GM23248 (cell line): ENCODE data around the gene NCOA1.
"Not testable (repeated sequence)": the region's sequence is repeated elsewhere in the genome, so short reads cannot be mapped to it uniquely, and the experiment has no call there.

ENCODE experiments used
- EZH2 ChIP-seq: fragments of 200-600 bp; sonication (generic); IDR thresholded peaks from 2 replicates; pipeline ENCODE4 v1.6.1; 2018; ENCODE audit warnings: antibody characterized with exemption, mild to moderate bottlenecking; ENCODE audit not compliant: insufficient read depth, poor library complexity, severe bottlenecking
- EZH2phosphoT487 ChIP-seq: fragments of 200-600 bp; sonication (generic); IDR thresholded peaks from 2 replicates; pipeline ENCODE4 v1.6.1; 2018; ENCODE audit warnings: antibody characterized with exemption, moderate library complexity, mild to moderate bottlenecking, low read depth; ENCODE audit not compliant: insufficient read depth

GRCh38 chr2:24678066-24678465 is 187.0 kb downstream of the NCOA1 start:
- TF ChIP-seq EZH2, EZH2phosphoT487: not testable (repeated sequence)
